ENCODE results near the gene RPS27.

RPS27 gene

DNA sequence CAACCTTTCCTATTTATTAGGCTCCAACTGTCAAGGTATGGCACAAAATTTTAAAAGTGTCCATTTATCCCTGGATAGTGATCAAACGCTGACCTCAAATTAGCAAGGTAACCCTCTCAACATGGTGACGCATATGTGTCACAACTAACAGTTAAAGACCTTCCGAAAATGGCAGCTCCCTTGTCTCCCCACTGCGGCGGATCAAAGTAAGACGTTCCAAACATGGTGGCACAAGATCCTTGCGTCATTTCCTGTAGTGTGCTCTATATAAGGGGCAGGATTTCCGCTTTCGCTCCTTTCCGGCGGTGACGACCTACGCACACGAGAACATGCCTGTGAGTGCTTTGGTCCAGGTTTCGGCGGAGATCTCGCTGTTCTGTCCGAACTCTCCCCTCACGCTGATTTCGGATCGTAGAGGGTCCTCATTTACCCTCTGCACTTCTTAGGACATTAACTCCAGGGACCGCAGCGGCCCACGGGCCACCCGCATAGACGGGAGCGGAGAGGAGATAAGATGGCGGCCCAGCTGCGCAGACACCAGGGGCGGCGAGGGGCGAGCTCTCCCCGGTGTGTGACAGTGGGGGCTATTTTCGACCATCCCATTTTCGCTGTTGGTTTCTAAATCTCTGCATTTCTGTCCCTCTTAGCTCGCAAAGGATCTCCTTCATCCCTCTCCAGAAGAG is at the start of gene RPS27:
TSS of gene RPS27 (plus strand) at position 295 of the 683 bp plus-strand sequence. CDS start at position 330, 35 bp downstream.
- TF ChIP-seq, protein P1, sequence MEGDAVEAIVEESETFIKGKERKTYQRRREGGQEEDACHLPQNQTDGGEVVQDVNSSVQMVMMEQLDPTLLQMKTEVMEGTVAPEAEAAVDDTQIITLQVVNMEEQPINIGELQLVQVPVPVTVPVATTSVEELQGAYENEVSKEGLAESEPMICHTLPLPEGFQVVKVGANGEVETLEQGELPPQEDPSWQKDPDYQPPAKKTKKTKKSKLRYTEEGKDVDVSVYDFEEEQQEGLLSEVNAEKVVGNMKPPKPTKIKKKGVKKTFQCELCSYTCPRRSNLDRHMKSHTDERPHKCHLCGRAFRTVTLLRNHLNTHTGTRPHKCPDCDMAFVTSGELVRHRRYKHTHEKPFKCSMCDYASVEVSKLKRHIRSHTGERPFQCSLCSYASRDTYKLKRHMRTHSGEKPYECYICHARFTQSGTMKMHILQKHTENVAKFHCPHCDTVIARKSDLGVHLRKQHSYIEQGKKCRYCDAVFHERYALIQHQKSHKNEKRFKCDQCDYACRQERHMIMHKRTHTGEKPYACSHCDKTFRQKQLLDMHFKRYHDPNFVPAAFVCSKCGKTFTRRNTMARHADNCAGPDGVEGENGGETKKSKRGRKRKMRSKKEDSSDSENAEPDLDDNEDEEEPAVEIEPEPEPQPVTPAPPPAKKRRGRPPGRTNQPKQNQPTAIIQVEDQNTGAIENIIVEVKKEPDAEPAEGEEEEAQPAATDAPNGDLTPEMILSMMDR (IDR thresholded peaks at IDR 0.05; ENCODE audit: low read depth, low read length, missing control alignments), result no peak
- H3K4me3 ChIP-seq (replicated peaks; ENCODE audit: low read depth, low read length), result peak within 1 kb of the TSS; percentile 79
- peak; percentile 97 for DNase-seq (ENCODE audit: extremely low read depth, low read depth)

DNA sequence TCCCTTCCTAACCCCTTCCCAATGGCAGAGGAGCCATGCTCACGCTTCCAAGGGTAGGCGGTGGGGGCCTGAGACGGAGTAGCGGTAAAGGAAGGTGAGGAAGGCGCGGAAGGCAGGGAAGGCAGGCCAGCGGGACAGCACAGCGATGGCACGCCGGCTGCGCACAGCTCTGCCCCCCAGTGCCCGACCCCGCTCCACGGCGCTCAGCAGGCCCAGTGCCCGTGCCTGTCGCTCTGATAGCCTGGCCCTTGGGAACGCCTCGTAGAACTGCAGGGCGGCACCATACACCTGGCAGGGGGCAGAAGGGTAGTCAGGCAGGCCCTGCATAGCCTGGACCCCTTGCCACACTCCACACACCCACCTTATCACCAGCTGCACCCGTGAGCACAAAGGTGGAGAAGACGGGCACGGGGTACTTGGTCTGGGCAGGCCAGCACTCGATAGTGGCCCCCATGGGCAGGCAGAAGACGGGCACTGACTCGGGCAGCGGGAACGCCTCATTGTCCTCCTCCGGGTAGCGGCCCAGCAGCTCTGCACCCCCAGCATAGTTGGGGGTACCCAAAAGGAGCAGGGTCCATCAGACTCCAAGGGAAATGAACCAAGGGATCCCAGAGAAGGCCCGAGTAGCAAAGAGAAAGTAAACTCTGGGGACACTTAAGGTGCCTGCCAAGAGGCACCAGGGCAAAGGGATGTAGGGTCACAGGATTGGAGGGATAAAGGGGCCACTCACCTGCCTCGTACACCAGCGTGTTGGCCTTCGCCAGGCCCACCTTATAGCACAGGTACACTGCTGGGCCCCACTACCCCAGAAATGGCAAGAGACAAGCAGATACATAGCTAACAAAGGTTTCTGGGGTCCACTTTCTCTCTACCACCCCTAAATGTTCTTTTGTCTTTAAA is 48.5 kb upstream of the RPS27 start:
- H3K4me3 ChIP-seq (replicated peaks; ENCODE audit: low read depth, low read length), result no peak overlapping the region
- no peak for DNase-seq (ENCODE audit: extremely low read depth, low read depth)
- TF ChIP-seq, protein P1 (IDR thresholded peaks at IDR 0.05; ENCODE audit: low read depth, low read length, missing control alignments), result no peak

DNA sequence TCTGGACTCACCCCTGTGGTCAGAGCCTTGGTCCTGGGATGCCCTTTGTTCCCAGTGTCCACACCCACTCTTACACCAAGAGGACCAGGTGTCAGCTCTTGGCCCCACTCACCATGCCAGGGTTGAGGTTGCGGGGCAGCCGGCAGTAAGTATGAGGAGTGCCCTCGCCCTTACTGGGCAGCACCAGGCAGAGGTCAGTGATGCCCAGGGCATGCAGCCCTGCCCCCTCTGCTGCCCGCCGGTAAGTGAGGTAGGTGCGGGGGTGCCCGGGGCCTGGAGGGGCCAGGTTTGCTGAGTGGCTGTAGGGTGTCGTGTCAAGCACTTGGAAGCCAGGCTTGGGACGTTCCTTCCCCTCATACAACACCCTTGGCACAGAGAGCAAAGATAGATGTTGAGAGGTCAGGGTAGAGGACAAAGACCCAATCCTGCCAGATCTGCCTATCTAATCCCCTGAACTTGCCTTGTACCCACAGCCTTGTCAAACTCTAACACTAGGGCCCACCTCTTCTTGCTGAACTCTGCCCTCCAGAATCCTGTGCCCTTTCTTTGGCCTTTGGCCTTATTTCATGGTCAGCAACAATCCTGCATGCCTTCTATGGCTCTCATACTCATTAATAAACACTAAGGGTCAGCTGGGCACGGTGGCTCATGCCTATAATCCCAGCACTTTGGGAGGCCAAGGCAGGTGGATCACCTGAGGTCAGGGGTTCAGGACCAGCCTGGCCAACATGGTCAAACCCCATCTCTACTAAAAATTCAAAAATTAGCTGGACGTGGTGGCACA is 47.6 kb upstream of the RPS27 start:
- TF ChIP-seq, protein P1 (IDR thresholded peaks at IDR 0.05; ENCODE audit: low read depth, low read length, missing control alignments), result no peak
- no peak for DNase-seq (ENCODE audit: extremely low read depth, low read depth)
- H3K4me3 ChIP-seq (replicated peaks; ENCODE audit: low read depth, low read length), result no peak overlapping the region

DNA sequence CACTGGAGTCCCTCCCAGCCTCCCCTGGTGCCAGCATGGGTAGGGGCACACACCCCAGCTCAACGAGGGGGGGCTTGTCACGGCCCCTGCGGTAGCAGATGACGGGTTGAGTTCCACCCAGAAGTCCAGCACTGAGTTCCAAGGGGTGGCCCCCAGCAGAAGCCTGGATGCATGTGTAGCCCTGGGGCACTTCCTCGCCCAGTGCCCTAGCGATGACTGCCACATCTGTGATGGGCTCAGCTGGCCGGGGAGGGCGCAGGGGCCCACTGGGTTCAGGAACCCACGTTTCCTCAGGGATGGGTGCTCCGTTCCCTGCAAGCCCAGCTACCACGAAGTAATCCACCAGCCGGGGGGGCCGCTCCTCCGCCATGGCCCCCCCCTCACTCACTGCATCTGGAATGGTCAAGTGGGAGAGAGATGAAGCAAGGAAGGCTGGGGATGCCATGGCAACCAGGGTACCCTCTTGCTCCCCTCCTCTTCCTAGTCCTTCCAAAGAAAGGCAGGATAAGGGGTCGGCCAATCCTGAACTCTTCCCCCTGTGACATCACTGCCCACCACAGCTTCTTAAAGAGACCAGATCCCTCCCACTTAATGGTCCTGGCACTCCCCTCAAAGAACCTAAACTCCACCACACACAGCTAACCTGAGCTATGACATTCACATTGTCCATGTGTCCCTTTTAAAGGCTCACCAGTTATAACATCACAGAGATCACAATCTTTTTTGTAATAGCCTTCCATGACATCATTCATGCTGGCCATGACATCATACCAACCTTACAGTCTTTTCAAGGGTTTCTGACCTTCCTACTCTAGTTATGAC is 46.3 kb upstream of the RPS27 start:
- no peak for DNase-seq (ENCODE audit: extremely low read depth, low read depth)
- no peak overlapping the region for H3K4me3 ChIP-seq (replicated peaks; ENCODE audit: low read depth, low read length)
- TF ChIP-seq, protein P1 (IDR thresholded peaks at IDR 0.05; ENCODE audit: low read depth, low read length, missing control alignments), result no peak

DNA sequence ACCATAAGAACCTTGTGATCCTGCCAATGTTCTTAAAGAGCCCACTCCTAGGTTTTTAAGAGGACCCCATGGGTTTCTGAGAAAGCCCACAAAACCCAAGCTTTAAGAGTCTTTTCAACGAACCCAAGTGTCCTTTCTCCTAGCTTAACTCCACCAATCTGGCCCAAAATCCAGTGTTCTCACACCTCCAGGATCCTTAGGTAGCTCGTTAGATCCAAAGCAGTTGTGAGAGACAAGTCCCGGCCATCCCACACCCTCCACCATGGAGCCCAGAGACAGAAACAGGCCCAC is 45.8 kb upstream of the RPS27 start:
- TF ChIP-seq, protein P1 (IDR thresholded peaks at IDR 0.05; ENCODE audit: low read depth, low read length, missing control alignments), result no peak
- DNase-seq (ENCODE audit: extremely low read depth, low read depth), result no peak
- H3K4me3 ChIP-seq (replicated peaks; ENCODE audit: low read depth, low read length), result peak overlapping the region; percentile 83

Data from HFF-Myc (cell line).